Activated CD8-positive, alpha-beta memory T cell treated with anti-CD3 and anti-CD28 coated beads for 4 hours (primary cell): ENCODE results near the gene OTULIN.

ENCODE experiments used
- DNase-seq, 2 donors: peaks; one replicate each; pipeline ENCODE4 v3.0.0-alpha.2; 2020; ENCODE audit warnings: low read depth in 2 of 2

OTULIN gene

DNA sequence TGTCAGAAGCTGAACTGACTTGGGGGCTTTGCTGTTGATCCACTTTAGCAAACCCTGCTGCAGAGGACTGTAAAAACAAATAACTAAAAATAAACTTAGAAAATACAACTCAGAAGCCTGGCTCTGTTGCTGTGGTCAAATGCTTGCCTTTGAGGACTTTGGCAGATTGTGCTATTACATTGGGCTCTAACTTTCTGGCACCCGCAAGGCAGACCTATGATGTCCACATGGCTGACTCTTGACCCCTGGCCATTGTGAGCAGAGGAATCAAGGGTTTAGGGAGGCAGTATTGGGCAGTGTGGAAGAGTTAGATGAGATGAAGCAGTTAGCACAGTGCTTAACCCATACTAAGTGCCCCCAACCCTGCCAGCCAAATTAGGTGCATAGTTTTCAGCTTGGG lies 34.0 kb downstream of the OTULIN start:
- DNase-seq: no peak

DNA sequence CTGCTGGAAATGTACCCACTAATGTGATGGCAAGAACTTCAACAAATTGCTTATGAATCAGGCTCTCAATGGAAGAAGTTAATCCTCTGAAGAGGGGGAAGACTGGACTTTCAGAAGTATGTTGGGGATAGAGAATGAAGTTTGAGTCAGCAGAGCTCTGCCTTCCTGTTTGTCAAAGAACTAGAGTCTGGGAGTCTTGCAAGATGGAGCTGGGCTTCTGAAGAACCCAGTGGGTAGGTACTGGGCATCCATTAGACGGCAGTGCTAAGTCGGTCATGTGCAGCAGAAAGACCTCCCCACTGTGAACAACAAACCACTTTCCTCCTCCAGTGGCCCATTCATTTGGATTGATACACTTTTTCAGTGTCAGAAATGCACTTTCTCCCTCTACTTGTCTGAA lies 34.6 kb downstream of the OTULIN start:
- no peak for DNase-seq

DNA sequence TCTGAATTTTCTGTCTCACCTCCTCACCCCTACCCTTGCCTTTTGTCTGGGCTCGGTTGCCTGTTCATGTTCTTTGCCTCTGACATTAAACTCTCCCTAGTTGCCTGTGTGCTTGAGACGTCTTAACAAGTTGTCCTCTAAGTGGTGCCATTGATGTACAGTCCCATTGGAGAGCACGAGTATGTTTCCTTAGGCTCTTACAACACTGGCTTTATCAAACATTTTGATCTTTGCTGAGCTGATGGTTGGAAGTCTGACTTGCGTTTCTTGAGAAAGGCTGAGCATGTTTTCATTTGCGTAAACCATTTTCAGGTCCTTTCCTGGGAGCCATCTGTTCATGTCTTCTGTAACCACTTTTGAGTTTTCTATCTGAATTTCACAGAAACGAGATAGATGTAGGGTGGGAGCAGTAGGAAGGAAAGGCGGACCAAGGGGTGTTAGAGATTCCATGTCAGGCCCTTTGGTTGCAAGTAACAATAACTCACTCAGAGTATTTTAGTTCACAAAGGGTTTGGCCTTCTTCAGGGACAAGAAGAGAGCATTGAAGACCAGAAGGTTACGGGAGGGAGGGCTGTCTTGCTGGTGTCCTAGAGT lies 35.4 kb downstream of the OTULIN start:
- no peak for DNase-seq

DNA sequence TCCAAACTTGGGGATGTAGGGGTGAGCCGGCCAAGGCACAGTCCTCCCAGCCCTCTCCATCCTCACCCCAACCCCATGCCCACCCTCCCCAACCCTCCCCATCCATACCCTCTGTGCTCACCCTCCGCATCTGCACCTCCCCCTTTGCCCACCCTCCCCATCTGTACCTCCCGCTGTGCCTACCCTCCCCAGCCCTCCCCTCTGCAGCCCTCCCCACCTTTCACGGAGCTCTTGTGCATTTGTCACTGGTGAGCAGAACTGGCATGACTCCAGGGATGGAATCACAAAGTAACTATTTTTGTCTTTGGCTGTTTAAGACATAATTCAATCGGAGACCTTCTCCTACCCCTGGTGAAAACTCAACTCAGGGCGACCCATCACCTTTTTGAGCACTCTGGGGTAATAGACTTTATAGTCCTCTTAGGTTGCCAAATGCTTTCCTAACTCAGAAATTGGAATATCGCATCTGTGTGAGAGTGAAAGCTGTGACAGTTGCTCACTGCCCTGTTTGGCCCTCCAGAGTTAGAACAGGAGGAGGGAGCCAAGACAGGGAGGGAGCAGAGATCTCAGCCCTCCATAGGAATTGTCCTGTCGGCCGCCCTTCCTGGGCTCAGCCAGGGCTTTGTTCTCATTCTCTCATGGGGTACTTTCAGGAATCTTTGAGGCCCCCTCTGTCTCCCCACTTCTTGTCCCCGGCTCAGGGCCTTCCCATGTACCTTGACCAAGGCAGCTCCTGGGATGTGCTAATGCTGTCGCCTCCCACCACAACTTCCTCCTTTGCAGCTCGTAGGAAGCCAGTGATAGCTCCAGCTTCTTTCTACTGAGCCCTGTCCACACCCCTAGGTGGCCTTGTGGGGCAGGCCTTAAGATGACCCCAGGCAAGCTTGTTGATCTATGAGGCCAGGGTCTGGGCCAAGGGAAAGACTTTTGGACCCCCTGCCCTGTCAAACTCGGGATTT lies 36.2 kb downstream of the OTULIN start:
- no peak for DNase-seq

DNA sequence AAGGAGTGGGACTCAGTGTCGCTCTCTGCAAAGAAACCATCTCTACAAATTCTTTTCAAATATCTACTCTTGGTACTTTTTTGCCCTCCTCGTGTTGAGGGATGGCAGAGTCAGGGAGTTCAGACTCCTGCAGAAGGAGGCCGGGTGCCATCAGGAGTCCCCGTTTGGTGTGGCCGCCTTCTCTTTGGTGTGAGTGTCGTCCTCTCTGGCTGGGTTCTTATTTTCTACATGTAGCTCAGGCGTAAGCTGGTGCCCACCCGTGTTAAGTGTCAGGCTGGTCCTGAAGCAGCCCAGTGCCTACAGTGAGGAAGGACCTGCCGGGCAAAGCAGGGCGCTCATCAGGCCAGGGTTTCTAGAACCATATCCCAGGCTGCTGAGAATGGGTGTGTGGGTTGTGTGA lies 37.0 kb downstream of the OTULIN start:
- DNase-seq: no peak

DNA sequence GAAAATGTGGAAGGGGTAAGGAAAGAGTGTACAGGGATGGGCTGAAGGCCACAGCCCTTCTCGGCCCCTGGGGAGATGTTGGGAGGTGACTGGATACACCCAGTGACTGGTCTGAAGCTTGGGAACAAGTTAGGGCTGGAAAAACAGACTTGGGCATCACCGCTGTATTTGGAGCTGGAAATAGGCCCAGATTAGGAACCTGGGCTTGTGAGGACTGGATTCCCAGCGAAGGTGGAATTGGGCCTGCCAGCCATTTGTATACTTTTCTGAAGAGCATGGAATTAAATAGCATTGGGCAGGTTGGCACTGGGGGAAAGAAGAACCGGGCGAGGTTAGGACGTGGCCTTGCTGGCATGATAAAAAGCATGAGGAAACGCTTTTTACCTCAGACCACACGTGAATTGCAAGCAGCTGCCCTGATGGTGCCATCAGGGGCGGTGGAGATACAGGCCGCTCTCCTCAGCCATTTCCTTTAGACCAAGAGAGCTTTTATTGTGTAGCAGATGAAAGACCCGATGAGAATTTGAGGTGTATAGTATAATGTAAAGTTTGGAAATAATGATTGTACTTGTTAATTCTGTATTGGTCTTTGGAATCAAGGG lies 37.8 kb downstream of the OTULIN start:
- DNase-seq: no peak

DNA sequence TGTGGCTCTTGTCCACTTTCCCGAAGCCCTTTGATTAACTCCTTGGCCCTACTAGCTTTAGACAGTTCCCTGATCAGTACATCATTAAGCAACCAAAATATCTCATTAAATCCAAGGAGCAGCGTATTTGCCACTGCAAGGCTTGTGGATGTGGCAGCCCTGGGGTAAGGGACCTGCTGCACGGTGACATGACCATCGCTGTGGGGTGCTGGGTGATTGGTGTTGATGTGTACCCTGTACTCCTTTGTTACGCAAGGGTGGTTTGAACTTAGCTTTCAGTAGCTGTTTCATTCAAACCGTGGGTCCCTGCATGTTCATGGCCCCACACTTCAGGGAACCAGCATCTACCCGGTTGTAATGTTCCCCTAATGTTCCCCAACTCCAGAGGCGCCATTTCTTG lies 41.0 kb downstream of the OTULIN start:
- no peak for DNase-seq

DNA sequence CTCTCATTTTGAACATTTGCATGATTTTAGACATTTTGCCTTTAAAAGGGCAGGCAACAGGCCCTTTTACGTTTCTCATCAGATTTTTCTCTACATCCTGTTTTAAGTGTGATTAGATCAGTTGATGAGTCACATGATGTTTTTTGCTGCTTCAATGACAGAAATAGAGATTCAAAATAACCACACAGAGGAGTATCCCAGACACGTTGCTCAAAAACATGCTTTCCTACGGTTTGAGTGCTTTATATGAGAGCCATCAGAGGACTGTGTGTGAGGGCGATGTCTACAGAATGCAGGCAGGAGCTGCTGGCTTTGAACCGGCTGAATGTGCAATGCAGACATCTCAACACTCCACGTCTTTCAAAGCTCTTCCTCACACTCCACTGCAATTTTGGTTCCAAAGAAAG lies 42.1 kb downstream of the OTULIN start:
- DNase-seq: peak in 1 of 2 donors; percentile 15

DNA sequence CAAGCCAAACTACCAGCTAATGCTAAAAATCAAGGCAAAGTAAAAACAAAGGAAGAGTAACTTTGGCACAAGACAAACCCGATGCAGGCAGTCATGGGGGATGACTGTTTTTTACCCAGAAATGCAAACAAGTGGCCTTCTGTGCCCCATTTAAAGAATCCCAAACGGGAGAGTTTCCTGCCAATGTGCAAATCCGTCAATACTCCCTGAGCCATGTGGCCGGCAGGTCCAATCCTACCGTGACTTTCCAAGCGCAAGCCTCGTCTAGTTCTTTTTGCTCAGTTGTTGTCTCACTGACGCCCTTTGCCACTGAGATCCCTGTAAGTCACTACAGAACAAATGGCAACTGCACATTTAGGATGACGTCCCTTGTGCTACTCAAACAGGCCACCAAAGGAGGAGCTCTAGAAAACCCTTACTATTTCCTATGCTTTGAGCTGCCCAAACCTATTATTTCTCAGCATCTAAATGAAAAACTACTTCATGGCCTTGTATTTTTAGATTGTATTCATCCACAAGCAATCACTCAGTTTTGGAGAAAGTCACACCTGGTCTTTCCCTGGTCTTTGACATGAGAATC lies 43.4 kb downstream of the OTULIN start:
- DNase-seq: no peak

DNA sequence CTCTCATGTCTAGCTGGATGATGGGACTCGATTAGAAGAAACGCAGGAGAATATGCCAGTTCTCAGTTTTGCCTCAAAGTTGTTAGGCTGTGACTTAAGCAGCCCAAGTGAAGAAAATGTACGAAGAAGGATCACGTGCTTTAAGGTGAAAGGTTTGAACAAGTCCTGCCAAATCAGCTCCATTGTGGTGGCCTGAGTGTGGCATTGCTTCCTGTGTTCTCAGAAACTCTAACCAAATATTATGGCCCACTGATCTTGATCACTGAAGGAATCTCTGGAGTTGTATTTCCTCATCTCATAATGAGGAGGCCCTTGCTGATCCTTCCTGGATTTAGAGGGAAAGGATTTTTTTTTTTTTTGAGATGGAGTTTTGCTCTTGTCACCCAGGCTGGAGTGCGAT lies 44.0 kb downstream of the OTULIN start:
- DNase-seq: no peak

DNA sequence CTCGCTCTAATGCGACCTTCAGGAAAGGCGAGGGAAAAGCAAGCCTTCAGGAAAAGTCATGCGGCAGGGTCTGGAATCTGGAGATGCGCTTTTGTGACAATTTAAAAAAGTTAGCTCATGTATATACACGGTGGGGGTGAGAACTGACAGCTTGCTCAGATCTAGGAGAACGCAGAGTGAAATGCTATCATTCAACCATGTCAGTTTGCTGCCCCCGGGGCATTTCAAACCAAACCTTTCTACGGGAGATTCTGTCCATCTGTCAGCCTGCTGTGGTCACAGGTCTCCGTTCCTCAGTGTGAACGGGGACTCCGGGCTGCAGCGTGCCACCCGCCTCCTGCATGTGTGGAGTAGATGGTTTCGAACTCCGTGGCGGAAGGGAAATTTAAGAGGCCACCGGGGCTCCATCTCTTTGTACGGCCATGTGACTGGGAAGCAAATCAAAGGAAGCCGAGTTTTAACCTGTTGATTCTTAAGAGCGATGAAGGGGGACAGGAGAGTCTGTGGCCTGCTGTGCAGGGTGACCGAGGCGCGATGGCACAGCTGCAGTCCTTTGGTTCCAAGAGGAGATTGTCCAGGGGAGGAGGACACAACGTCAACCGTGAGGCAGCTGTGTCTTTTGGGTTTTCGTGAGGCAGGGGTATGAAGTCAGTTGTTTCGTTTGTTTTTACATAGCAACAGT lies 45.9 kb downstream of the OTULIN start:
- DNase-seq: no peak

DNA sequence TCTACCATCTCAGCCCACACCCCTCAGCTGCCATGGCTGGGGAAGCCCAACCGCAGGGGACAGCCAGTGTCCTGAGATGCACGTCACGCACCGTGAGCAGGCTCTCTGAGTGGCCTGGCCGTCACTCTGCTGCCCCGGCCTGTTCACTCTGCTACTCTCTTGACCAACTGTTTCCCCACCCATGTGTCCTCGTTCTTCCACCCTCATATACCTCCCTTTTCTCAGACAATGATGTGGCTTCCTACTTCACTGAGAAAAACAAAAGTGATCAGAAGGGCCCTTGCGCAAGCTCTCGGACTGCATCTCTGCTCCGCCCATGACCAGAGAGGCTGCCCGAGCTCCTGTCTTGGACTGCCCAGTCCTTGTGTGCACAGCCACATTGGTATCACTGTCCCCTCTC lies 47.6 kb downstream of the OTULIN start:
- DNase-seq: no peak

DNA sequence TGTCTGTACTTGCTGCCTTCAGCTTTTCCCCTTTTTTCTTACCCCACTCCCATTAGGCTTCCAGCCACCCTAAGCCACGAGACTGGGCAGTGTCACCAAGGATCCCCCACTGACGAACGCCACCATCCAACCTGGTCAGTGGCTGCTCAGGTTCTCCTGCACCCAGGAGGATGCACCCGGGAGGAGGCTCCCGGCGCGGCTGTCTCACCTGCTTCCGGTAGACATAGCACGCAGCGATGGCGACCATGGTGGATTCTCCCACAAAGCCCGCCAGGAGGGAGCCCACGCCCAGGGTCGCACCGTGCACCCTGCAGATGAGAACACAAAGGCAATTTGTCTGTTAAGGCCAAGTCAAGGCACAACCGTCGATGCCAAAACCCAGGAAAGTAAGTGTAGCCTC lies 48.1 kb downstream of the OTULIN start:
- no peak for DNase-seq

DNA sequence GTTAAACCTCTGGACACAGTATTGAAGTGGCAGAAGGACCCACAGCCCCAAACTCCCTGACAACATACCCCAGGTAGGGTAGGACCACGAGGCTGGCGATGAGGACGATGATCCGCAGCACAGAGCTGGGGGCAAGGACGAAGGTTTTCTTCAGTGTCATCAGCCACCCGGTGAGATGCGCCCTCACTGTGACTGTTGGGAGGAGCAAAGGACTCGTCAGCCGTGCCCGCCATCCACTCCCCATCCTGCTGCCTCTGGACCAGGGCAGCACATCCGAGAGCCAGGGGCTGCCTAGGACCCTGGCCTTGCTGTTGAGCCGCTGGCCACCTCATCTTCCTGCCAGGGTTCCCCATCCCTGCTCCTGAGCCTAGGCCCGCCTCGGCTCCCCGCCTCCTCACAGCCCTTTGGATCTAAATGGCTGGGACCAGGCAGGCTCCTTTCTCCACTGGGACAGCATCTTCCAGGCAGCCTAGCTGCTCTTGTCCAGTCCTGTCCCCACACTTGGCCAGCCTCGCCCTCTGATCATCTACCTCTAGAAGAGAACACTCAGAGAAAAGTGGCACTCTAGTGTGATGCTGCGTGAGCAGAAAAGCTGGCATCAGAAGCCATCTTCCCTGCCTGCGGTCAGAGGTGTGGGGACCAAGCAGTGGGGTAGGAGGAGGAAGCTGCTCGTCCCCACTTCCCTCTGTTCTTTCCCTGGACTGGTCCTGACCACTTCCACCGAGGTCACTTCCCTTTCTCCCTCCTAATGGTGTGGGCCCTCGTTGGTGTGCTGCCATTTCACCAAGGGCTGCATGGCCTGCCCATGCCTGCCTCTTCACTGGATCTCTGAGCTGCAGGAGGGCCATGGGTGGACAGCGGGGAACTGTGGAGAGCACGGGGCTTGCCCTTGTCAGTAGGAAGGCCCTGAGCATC lies 49.2 kb downstream of the OTULIN start:
- no peak for DNase-seq

DNA sequence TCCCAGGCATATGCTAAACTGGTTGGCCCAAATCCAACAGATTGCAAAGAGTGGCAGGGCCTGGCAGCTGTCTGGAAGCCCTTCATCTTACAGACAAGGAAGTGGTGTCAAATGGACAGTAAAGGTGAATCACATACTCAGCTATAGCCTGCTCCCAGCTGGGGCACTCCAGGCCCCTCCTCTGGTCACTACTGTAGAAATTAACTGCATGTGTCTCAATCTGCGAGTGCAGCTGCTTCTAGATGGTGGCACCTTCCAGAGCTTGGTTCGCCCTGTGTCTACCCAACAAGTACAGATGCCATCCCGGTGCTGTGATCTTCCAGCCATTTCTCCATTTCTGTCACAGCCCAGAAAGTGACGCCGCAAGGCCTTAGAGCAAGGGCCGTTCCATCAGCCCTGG lies 50.2 kb downstream of the OTULIN start:
- DNase-seq: no peak

DNA sequence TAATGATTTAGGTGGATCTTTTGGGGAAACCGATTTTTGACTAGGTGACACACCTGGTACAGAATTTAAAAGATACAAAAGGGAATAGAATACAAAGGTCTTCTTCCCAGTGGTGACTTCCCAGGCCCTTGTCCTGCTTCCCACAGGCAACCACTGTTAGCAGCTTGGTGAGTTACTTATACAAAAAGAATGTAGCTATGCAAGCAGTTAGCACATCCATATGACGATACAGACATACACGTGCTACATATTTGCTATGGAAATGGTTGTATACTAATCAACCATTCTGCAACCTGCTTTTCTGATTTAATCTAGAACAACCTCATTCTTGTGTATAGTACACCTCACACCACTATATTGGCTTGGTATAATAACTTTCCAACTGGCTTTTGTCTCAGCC lies 51.0 kb downstream of the OTULIN start:
- no peak for DNase-seq

DNA sequence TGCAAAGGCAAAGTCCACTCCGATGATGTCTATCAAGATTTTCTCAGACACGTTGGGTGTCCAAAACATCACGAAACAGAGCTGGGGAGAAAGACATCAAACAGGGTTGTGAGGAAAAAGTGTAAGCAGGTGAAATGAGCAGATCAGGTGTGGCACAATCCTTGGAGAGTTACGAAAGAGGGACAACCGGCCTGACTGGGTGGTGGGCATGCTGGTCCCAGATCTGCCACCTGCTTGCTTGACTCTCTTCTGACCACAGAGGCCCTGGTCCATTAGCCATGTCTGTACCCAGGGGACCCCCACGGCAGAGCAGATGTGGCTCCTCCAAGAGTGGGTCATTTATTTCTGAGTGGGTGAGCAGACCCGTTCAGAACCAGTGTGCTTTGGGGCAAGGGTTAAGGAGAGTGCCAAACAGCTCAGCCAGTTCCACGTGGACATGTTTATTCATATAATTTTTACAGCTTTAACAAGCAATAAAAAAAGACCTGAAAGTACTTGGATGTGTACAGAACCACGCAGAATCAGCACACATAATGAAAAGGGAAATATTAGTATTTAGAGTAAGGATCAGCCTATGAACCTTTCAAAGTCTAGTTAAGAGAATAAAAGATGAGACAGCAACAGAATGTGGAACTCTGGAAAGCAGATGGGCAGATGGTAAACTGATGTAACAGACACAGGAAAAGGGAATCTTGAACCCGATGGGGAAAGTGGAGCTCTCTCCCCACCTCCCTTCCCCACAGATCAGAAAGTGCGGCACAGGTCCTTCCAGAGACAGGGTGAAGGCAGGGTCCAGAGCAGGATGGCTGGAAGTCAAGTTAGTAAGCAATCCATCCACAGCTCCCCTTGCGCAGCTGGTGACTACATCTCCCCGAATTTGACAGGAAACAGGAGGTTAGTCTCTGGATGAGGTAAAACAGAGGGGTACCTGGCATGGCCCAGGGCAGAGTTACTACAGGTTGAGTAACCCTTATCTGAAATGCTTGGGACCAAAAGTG lies 52.5 kb downstream of the OTULIN start:
- DNase-seq: no peak

DNA sequence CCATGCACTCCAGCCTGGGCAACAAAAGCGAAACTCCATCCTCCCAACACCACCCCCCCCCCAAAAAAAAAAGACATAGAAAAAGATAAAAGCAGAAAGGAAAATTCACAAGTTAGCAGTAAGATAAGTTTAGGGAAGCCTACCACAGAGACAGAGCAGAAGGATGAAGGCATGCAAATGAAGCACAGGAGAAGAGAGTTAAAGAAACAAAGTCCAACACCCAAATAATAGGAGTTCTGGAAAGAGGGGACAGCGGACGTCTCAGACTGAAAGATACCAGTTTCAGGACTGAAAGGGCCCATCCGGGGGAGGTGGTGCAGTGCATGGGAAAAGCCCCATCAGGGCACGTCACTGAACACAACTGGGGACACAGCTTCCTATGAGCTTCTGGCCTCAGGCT lies 54.3 kb downstream of the OTULIN start:
- DNase-seq: no peak

DNA sequence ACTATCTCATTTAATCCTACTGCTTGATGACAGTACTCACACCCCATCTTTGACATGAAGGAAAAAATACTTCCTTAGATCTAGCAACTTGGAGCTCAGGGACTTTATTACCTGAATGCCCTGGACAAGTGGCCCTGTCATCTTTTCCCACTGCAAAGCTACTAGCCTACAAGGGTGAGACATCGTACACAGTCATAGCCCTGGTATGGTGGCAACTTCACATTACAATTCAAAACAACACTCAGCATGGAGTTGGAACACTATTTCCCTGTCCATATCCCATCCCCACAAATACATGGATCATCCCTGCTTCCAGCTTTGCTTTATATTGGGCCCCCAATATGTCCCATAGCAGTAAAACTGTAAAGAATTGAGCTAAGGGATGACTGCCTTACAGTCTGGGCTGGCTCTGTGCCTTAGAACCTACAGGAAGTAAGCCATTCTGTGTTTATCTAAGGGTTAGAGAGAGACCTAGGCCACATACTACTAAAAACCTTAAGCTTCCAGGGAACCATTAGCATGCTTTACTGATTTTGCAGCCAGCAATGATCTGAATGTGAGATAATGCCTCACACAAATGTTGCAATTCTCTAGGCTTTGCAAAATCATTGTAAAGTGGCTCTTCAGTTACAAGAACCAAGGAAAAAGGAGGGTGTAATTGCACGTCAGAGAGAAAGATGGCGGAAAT lies 55.9 kb downstream of the OTULIN start:
- DNase-seq: no peak
